ENCODE measurements around the gene ZNF580. TPM values are rescaled to one million over a fixed set of nuclear protein-coding genes. Genes with fewer than 3 reads are reported as not detected.

ZNF580 gene
- total and polyA plus RNA-seq, 2 of the 8 experiments (the other 6 are each of a cell fraction or from before 2014, with no cell fraction given) = 12.0 to 24.6 TPM

DNA sequence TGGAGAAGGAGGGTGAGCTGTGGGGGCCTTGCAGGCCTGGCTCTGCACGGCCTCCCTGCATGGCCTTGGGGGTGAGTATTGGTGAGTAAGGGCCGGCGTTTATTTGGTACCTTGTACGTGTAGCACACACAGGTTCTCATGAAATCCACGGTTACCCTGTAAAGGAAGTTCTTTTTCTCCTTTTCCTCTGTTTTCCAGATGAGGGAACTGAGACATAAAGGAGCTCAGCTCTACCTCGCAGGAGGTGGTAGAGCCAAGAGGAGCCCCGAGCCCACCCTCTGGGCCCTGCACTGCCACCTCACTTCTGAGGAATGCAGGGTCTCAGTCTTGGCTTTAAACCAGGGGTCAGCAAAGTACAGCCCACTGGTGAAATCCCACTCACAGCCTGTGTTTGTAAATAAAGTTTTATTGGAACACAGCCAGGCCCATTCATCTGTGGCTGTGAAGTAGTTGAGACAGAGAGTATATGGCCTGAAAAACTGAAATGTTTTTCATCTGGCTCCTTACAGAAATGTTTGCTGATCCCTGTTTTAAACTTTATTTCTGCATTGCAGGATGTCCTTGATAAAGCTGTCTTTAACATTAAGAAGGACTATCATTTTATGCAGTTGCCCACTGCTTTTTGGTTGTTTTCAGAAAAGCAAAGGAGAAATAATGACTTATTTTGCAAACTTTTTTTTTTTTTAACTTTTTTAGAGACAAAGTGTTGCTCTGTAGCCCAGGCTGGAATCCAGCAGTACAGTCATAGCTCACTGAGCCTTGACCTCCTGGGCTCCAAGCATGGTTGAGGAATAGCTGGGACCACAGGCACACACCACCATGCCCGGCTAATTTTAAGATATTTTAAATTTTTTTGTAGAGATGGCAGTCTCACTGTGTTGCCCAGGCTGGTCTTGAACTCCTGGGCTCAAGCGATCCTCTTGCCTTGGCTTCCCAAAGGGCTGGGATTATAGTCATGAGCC is 40.6 kb downstream of the ZNF580 start (continued):
- TF ChIP-seq, protein P1, sequence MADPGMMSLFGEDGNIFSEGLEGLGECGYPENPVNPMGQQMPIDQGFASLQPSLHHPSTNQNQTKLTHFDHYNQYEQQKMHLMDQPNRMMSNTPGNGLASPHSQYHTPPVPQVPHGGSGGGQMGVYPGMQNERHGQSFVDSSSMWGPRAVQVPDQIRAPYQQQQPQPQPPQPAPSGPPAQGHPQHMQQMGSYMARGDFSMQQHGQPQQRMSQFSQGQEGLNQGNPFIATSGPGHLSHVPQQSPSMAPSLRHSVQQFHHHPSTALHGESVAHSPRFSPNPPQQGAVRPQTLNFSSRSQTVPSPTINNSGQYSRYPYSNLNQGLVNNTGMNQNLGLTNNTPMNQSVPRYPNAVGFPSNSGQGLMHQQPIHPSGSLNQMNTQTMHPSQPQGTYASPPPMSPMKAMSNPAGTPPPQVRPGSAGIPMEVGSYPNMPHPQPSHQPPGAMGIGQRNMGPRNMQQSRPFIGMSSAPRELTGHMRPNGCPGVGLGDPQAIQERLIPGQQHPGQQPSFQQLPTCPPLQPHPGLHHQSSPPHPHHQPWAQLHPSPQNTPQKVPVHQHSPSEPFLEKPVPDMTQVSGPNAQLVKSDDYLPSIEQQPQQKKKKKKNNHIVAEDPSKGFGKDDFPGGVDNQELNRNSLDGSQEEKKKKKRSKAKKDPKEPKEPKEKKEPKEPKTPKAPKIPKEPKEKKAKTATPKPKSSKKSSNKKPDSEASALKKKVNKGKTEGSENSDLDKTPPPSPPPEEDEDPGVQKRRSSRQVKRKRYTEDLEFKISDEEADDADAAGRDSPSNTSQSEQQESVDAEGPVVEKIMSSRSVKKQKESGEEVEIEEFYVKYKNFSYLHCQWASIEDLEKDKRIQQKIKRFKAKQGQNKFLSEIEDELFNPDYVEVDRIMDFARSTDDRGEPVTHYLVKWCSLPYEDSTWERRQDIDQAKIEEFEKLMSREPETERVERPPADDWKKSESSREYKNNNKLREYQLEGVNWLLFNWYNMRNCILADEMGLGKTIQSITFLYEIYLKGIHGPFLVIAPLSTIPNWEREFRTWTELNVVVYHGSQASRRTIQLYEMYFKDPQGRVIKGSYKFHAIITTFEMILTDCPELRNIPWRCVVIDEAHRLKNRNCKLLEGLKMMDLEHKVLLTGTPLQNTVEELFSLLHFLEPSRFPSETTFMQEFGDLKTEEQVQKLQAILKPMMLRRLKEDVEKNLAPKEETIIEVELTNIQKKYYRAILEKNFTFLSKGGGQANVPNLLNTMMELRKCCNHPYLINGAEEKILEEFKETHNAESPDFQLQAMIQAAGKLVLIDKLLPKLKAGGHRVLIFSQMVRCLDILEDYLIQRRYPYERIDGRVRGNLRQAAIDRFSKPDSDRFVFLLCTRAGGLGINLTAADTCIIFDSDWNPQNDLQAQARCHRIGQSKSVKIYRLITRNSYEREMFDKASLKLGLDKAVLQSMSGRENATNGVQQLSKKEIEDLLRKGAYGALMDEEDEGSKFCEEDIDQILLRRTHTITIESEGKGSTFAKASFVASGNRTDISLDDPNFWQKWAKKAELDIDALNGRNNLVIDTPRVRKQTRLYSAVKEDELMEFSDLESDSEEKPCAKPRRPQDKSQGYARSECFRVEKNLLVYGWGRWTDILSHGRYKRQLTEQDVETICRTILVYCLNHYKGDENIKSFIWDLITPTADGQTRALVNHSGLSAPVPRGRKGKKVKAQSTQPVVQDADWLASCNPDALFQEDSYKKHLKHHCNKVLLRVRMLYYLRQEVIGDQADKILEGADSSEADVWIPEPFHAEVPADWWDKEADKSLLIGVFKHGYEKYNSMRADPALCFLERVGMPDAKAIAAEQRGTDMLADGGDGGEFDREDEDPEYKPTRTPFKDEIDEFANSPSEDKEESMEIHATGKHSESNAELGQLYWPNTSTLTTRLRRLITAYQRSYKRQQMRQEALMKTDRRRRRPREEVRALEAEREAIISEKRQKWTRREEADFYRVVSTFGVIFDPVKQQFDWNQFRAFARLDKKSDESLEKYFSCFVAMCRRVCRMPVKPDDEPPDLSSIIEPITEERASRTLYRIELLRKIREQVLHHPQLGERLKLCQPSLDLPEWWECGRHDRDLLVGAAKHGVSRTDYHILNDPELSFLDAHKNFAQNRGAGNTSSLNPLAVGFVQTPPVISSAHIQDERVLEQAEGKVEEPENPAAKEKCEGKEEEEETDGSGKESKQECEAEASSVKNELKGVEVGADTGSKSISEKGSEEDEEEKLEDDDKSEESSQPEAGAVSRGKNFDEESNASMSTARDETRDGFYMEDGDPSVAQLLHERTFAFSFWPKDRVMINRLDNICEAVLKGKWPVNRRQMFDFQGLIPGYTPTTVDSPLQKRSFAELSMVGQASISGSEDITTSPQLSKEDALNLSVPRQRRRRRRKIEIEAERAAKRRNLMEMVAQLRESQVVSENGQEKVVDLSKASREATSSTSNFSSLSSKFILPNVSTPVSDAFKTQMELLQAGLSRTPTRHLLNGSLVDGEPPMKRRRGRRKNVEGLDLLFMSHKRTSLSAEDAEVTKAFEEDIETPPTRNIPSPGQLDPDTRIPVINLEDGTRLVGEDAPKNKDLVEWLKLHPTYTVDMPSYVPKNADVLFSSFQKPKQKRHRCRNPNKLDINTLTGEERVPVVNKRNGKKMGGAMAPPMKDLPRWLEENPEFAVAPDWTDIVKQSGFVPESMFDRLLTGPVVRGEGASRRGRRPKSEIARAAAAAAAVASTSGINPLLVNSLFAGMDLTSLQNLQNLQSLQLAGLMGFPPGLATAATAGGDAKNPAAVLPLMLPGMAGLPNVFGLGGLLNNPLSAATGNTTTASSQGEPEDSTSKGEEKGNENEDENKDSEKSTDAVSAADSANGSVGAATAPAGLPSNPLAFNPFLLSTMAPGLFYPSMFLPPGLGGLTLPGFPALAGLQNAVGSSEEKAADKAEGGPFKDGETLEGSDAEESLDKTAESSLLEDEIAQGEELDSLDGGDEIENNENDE (IDR thresholded peaks at IDR 0.05; ENCODE audit: insufficient replicate concordance, low read length) = no peak
- no peak for TF ChIP-seq CHD1 (IDR thresholded peaks at IDR 0.05; ENCODE audit: low read depth, low read length)
- no peak for TF ChIP-seq GABPA (IDR thresholded peaks at IDR 0.05; ENCODE audit: borderline replicate concordance, insufficient read depth, low read length)
- TF ChIP-seq KDM5A (IDR thresholded peaks at IDR 0.05; ENCODE audit: low read length) = no peak
- TF ChIP-seq, protein P2, sequence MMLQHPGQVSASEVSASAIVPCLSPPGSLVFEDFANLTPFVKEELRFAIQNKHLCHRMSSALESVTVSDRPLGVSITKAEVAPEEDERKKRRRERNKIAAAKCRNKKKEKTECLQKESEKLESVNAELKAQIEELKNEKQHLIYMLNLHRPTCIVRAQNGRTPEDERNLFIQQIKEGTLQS (IDR thresholded peaks at IDR 0.05; ENCODE audit: insufficient read depth, low read depth, low read length) = no peak

Measured in H1 (cell line).